WTC11 (cell line): ENCODE data around the gene STK25. TPM values are rescaled to one million over a fixed set of nuclear protein-coding genes. Genes with fewer than 3 reads are reported as not detected.

Experiments
- ATF1 ChIP-seq: sonication (generic); formaldehyde crosslinking; IDR thresholded peaks from 2 replicates; pipeline ENCODE4 v1.8.1; 2023; ENCODE audit warnings: mild to moderate bottlenecking, moderate library complexity, missing genetic modification reagents
- CBFB ChIP-seq: sonication (generic); formaldehyde crosslinking; IDR thresholded peaks from 2 replicates; pipeline ENCODE4 v1.8.1; 2022; ENCODE audit warnings: mild to moderate bottlenecking, low read depth, missing genetic modification reagents
- CREB1 ChIP-seq: sonication (generic); formaldehyde crosslinking; IDR thresholded peaks from 2 replicates; pipeline ENCODE4 v1.8.0; 2023; ENCODE audit warnings: mild to moderate bottlenecking, missing genetic modification reagents
- ELF4 ChIP-seq: sonication (generic); formaldehyde crosslinking; IDR thresholded peaks from 2 replicates; pipeline ENCODE4 v1.8.1; 2022; ENCODE audit warnings: low read depth, mild to moderate bottlenecking, moderate library complexity, missing genetic modification reagents
- ETV6 ChIP-seq: sonication (generic); formaldehyde crosslinking; IDR thresholded peaks from 2 replicates; pipeline ENCODE4 v1.8.1; 2022; ENCODE audit warnings: mild to moderate bottlenecking, missing genetic modification reagents
- FOXP1 ChIP-seq: sonication (generic); formaldehyde crosslinking; IDR thresholded peaks from 2 replicates; pipeline ENCODE4 v1.8.0; 2022; ENCODE audit warnings: missing genetic modification reagents, mild to moderate bottlenecking, moderate library complexity, borderline replicate concordance
- KAT7 ChIP-seq: sonication (generic); formaldehyde crosslinking; IDR thresholded peaks from 2 replicates; pipeline ENCODE4 v1.8.1; 2023; ENCODE audit warnings: missing genetic modification reagents, mild to moderate bottlenecking, borderline replicate concordance
- MXD4 ChIP-seq: fragments of 250-450 bp; sonication (Bioruptor Pico); IDR thresholded peaks from 2 replicates; pipeline ENCODE4 v1.8.0; 2021; ENCODE audit warnings: mild to moderate bottlenecking, moderate library complexity, borderline replicate concordance
- NR2C2 ChIP-seq: sonication (generic); formaldehyde crosslinking; IDR thresholded peaks from 2 replicates; pipeline ENCODE4 v1.8.0; 2022; ENCODE audit warnings: mild to moderate bottlenecking, missing genetic modification reagents
- OVOL2 ChIP-seq: fragments of 250-450 bp; sonication (Bioruptor Pico); IDR thresholded peaks from 2 replicates; pipeline ENCODE4 v1.9.0; 2021; ENCODE audit warnings: mild to moderate bottlenecking, borderline replicate concordance
- RORB ChIP-seq: fragments of 250-450 bp; sonication (Bioruptor Pico); IDR thresholded peaks from 2 replicates; pipeline ENCODE4 v1.9.0; 2021; ENCODE audit warnings: mild to moderate bottlenecking
- TP53 ChIP-seq: sonication (generic); formaldehyde crosslinking; IDR thresholded peaks from 2 replicates; pipeline ENCODE4 v1.8.1; 2023; ENCODE audit warnings: mild to moderate bottlenecking, missing genetic modification reagents
- ZNF232 ChIP-seq: sonication (generic); formaldehyde crosslinking; IDR thresholded peaks from 2 replicates; pipeline ENCODE4 v1.8.0; 2022; ENCODE audit warnings: mild to moderate bottlenecking, missing genetic modification reagents
- total RNA-seq: library from RNA; stranded (reverse); gene quantifications from 3 replicates; pipeline ENCODE4 v1.2.3, GENCODE V29; 2021
- TF ChIP-seq, protein P1 (sequence below): sonication (generic); formaldehyde crosslinking; IDR thresholded peaks from 2 replicates; pipeline ENCODE4 v1.8.1; 2023; ENCODE audit warnings: mild to moderate bottlenecking, missing genetic modification reagents, moderate library complexity
- TF ChIP-seq, protein P2 (sequence below): sonication (generic); formaldehyde crosslinking; IDR thresholded peaks from 2 replicates; pipeline ENCODE4 v1.8.0; 2023; ENCODE audit warnings: missing genetic modification reagents, mild to moderate bottlenecking, borderline replicate concordance
- TF ChIP-seq, protein P3 (sequence below): sonication (generic); formaldehyde crosslinking; IDR thresholded peaks from 2 replicates; pipeline ENCODE4 v1.8.1; 2022; ENCODE audit warnings: missing genetic modification reagents, borderline replicate concordance
- TF ChIP-seq, protein P4 (sequence below): sonication (generic); formaldehyde crosslinking; IDR thresholded peaks from 2 replicates; pipeline ENCODE4 v1.8.0; 2022; ENCODE audit warnings: mild to moderate bottlenecking, missing genetic modification reagents
- TF ChIP-seq, protein P5 (sequence below): sonication (generic); formaldehyde crosslinking; IDR thresholded peaks from 2 replicates; pipeline ENCODE4 v1.8.1; 2022; ENCODE audit warnings: mild to moderate bottlenecking, moderate library complexity, missing genetic modification reagents
- TF ChIP-seq, protein P6 (sequence below): fragments of 250-450 bp; sonication (Bioruptor Pico); IDR thresholded peaks from 2 replicates; pipeline ENCODE4 v1.9.0; 2021; ENCODE audit warnings: moderate library complexity, mild to moderate bottlenecking, inconsistent platforms, borderline replicate concordance
- TF ChIP-seq, protein P7 (sequence below): sonication (generic); formaldehyde crosslinking; IDR thresholded peaks from 2 replicates; pipeline ENCODE4 v1.8.0; 2022; ENCODE audit warnings: mild to moderate bottlenecking, missing genetic modification reagents
- TF ChIP-seq, protein P8 (sequence below): sonication (generic); formaldehyde crosslinking; IDR thresholded peaks from 2 replicates; pipeline ENCODE4 v1.8.1; 2023; ENCODE audit warnings: mild to moderate bottlenecking, missing genetic modification reagents, borderline replicate concordance
- TF ChIP-seq, protein P9 (sequence below): sonication (generic); formaldehyde crosslinking; IDR thresholded peaks from 2 replicates; pipeline ENCODE4 v1.8.1; 2022; ENCODE audit warnings: low read depth, missing genetic modification reagents, borderline replicate concordance

Gene STK25
- total RNA-seq, 1 experiment from 2014 or later = 232 TPM

DNA sequence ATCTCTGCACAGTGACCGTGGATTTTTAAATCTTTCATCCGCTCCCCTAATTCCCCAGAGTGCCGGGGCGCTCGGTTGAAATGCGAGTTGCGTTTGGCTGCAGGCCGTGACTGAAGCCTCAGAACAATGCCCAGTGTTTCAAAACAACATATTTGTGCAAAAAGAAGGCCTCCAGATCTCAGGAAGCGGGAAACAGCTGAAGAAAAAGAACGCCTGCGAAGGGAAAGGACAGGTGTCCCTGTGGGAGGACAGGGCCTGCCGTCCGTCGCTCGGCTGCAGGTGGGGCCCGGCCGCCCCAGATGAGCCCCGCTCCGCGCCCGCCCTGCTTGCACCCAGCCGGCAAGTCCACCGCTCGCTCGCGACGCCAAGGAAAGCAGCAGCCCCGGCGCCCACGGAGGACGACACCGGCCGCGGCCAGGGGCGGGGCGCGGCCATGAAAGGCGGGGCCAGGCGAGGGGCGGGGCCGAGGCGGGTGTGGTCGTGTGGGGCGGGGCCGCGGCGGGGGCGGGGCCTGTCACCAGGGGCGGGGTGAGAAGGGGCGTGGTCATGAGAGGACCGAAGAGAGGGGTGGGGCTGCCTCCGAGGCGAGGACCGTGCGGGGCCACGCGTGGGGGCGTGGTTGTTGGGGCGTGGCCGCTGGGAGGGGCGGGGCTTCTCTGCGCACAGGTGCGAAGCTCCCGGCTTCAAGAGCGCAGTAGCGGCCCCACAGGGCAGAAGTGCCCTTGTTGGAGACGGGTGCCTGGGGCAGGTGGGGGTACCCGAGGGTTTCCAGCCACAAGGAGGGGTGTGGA lies 32.6 kb upstream of the STK25 start (continued):
- no peak for TF ChIP-seq ATF1 (CRISPR knock-in tag)
- no peak for TF ChIP-seq KAT7 (CRISPR knock-in tag)
- TF ChIP-seq FOXP1 (CRISPR knock-in tag) = no peak; the same call in 1 of the 2 replicates
- TF ChIP-seq MXD4 (CRISPR knock-in tag) = no peak
- TF ChIP-seq CREB1 = no peak
- TF ChIP-seq, protein P1, sequence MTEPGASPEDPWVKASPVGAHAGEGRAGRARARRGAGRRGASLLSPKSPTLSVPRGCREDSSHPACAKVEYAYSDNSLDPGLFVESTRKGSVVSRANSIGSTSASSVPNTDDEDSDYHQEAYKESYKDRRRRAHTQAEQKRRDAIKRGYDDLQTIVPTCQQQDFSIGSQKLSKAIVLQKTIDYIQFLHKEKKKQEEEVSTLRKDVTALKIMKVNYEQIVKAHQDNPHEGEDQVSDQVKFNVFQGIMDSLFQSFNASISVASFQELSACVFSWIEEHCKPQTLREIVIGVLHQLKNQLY (CRISPR knock-in tag) = no peak
- TF ChIP-seq TP53 (CRISPR knock-in tag) = peak; percentile 86; the same call in 1 of the 2 replicates
- 0 out of 2 replicates have a peak, but pooled peaks have one; percentile 33 for TF ChIP-seq ZNF232 (CRISPR knock-in tag)
- TF ChIP-seq, protein P2, sequence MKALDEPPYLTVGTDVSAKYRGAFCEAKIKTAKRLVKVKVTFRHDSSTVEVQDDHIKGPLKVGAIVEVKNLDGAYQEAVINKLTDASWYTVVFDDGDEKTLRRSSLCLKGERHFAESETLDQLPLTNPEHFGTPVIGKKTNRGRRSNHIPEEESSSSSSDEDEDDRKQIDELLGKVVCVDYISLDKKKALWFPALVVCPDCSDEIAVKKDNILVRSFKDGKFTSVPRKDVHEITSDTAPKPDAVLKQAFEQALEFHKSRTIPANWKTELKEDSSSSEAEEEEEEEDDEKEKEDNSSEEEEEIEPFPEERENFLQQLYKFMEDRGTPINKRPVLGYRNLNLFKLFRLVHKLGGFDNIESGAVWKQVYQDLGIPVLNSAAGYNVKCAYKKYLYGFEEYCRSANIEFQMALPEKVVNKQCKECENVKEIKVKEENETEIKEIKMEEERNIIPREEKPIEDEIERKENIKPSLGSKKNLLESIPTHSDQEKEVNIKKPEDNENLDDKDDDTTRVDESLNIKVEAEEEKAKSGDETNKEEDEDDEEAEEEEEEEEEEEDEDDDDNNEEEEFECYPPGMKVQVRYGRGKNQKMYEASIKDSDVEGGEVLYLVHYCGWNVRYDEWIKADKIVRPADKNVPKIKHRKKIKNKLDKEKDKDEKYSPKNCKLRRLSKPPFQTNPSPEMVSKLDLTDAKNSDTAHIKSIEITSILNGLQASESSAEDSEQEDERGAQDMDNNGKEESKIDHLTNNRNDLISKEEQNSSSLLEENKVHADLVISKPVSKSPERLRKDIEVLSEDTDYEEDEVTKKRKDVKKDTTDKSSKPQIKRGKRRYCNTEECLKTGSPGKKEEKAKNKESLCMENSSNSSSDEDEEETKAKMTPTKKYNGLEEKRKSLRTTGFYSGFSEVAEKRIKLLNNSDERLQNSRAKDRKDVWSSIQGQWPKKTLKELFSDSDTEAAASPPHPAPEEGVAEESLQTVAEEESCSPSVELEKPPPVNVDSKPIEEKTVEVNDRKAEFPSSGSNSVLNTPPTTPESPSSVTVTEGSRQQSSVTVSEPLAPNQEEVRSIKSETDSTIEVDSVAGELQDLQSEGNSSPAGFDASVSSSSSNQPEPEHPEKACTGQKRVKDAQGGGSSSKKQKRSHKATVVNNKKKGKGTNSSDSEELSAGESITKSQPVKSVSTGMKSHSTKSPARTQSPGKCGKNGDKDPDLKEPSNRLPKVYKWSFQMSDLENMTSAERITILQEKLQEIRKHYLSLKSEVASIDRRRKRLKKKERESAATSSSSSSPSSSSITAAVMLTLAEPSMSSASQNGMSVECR (CRISPR knock-in tag) = no peak
- TF ChIP-seq, protein P3, sequence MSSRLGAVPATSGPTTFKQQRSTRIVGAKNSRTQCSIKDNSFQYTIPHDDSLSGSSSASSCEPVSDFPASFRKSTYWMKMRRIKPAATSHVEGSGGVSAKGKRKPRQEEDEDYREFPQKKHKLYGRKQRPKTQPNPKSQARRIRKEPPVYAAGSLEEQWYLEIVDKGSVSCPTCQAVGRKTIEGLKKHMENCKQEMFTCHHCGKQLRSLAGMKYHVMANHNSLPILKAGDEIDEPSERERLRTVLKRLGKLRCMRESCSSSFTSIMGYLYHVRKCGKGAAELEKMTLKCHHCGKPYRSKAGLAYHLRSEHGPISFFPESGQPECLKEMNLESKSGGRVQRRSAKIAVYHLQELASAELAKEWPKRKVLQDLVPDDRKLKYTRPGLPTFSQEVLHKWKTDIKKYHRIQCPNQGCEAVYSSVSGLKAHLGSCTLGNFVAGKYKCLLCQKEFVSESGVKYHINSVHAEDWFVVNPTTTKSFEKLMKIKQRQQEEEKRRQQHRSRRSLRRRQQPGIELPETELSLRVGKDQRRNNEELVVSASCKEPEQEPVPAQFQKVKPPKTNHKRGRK (CRISPR knock-in tag) = no peak
- no peak for TF ChIP-seq ELF4 (CRISPR knock-in tag)
- TF ChIP-seq, protein P4, sequence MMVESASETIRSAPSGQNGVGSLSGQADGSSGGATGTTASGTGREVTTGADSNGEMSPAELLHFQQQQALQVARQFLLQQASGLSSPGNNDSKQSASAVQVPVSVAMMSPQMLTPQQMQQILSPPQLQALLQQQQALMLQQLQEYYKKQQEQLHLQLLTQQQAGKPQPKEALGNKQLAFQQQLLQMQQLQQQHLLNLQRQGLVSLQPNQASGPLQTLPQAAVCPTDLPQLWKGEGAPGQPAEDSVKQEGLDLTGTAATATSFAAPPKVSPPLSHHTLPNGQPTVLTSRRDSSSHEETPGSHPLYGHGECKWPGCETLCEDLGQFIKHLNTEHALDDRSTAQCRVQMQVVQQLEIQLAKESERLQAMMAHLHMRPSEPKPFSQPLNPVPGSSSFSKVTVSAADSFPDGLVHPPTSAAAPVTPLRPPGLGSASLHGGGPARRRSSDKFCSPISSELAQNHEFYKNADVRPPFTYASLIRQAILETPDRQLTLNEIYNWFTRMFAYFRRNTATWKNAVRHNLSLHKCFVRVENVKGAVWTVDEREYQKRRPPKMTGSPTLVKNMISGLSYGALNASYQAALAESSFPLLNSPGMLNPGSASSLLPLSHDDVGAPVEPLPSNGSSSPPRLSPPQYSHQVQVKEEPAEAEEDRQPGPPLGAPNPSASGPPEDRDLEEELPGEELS = no peak
- TF ChIP-seq, protein P5, sequence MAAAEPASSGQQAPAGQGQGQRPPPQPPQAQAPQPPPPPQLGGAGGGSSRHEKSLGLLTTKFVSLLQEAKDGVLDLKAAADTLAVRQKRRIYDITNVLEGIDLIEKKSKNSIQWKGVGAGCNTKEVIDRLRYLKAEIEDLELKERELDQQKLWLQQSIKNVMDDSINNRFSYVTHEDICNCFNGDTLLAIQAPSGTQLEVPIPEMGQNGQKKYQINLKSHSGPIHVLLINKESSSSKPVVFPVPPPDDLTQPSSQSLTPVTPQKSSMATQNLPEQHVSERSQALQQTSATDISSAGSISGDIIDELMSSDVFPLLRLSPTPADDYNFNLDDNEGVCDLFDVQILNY (CRISPR knock-in tag) = no peak
- TF ChIP-seq, protein P6, sequence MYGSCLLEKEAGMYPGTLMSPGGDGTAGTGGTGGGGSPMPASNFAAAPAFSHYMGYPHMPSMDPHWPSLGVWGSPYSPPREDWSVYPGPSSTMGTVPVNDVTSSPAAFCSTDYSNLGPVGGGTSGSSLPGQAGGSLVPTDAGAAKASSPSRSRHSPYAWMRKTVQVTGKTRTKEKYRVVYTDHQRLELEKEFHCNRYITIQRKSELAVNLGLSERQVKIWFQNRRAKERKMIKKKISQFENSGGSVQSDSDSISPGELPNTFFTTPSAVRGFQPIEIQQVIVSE = no peak
- TF ChIP-seq OVOL2 = no peak
- TF ChIP-seq NR2C2 (CRISPR knock-in tag) = no peak
- TF ChIP-seq RORB (CRISPR knock-in tag) = no peak
- 0 out of 2 replicates have a peak, but pooled peaks have one; percentile 77 for TF ChIP-seq ETV6 (CRISPR knock-in tag)
- TF ChIP-seq, protein P7, sequence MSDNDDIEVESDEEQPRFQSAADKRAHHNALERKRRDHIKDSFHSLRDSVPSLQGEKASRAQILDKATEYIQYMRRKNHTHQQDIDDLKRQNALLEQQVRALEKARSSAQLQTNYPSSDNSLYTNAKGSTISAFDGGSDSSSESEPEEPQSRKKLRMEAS (CRISPR knock-in tag) = peak; percentile 89
- TF ChIP-seq, protein P8, sequence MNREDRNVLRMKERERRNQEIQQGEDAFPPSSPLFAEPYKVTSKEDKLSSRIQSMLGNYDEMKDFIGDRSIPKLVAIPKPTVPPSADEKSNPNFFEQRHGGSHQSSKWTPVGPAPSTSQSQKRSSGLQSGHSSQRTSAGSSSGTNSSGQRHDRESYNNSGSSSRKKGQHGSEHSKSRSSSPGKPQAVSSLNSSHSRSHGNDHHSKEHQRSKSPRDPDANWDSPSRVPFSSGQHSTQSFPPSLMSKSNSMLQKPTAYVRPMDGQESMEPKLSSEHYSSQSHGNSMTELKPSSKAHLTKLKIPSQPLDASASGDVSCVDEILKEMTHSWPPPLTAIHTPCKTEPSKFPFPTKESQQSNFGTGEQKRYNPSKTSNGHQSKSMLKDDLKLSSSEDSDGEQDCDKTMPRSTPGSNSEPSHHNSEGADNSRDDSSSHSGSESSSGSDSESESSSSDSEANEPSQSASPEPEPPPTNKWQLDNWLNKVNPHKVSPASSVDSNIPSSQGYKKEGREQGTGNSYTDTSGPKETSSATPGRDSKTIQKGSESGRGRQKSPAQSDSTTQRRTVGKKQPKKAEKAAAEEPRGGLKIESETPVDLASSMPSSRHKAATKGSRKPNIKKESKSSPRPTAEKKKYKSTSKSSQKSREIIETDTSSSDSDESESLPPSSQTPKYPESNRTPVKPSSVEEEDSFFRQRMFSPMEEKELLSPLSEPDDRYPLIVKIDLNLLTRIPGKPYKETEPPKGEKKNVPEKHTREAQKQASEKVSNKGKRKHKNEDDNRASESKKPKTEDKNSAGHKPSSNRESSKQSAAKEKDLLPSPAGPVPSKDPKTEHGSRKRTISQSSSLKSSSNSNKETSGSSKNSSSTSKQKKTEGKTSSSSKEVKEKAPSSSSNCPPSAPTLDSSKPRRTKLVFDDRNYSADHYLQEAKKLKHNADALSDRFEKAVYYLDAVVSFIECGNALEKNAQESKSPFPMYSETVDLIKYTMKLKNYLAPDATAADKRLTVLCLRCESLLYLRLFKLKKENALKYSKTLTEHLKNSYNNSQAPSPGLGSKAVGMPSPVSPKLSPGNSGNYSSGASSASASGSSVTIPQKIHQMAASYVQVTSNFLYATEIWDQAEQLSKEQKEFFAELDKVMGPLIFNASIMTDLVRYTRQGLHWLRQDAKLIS (CRISPR knock-in tag) = no peak
- TF ChIP-seq, protein P9, sequence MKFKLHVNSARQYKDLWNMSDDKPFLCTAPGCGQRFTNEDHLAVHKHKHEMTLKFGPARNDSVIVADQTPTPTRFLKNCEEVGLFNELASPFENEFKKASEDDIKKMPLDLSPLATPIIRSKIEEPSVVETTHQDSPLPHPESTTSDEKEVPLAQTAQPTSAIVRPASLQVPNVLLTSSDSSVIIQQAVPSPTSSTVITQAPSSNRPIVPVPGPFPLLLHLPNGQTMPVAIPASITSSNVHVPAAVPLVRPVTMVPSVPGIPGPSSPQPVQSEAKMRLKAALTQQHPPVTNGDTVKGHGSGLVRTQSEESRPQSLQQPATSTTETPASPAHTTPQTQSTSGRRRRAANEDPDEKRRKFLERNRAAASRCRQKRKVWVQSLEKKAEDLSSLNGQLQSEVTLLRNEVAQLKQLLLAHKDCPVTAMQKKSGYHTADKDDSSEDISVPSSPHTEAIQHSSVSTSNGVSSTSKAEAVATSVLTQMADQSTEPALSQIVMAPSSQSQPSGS (CRISPR knock-in tag) = no peak
- TF ChIP-seq CBFB (CRISPR knock-in tag) = no peak
